ENCODE results near the gene NFIA.
"Not testable (repeated sequence)": the region's sequence is repeated elsewhere in the genome, so short reads cannot be mapped to it uniquely, and the experiment has no call there.

The NFIA gene

DNA sequence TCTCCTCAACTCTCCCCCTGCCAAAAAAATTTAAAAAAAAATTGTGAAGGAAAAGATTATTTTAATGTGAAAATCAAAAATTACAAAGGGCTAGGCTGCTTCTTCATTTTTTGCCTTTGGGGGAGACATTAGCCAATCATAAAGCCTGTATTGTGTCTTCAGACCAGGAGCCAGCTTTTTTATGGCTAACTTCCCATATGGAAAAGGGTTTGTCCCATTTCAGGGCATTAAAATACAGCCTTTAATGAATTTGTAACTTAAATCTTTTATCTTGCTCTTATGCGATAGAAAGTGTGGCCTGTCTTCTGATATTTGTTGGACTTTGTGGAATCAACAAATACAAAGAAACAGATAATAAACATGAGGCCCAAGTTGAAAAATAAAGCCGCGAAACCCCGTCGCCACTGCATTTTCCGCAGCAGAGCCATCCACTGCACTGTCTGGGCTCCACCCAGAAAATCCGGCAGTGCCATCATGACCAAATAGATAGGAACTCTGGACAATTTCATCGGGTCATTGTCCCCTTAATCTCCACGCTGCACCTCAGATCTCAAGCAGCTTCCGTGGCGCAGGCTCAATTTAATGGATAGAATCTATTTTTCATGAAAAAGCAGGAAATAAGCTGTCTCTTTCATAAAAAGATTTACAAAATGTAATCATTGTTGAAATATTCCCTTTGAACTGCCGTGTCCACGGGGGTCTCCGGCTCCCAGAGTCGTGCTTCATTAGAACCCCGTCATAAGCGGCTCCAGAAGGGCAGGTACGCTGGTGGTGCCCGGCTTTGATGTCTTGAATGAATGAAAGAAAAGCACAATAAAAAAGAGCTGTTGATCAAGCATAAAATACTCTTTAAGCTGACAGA, 365.0 kb downstream of the NFIA start:
- DNase-seq, result no peak

DNA sequence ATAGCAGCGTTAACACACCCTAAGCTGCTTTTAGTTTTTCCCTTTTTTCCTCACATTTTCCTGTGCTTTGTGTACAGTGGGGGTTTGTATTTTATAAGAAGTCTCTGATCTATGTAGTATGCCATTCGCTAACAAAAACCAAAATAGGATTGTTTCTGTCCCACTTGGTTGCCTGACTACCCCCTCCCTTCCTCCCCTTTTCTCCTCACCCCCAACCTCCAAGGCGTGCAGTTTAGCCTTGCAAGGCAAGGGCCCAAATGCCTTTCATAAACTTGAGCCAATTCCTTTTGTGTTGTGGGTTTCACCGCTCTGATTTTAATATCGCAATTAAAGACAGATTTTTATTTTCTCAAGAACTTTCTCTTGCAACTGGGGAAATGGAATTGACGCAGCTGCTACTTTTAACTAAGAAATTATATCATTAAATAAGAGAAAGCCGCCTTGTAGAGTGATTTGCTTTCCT, 365.6 kb downstream of the NFIA start:
- no peak for DNase-seq

- peak; percentile 81 for DNase-seq
Observed at GRCh38 chr1:61448914-61449313, 366.6 kb downstream of the NFIA start.

DNA sequence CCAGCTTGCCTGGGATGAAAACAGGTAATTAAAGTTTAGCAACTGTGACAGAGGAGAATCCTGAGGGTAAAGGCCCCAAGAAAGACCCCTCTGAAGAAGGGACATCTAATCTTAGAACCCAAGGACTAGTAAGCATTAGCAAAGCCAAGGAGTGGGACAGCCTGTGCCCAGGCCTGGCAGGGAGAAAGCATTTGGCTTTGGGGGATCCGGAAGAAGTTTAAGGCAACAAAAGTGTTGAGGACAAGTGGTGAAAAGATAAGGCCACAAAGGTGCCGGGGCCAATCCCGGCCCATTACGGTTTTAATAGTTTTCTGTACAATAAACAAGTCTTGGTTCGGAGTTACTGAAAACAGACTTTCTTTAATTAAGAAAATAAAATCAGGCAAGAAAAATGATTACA, 367.0 kb downstream of the NFIA start:
- DNase-seq, result no peak

- DNase-seq, result no peak
Observed at GRCh38 chr1:61450454-61450853, 368.1 kb downstream of the NFIA start.

GRCh38 chr1:61450872-61451571, 368.7 kb downstream of the NFIA start:
- no peak for DNase-seq

GRCh38 chr1:61451572-61451968, 369.2 kb downstream of the NFIA start:
- no peak for DNase-seq

- no peak for DNase-seq
Observed at GRCh38 chr1:61452176-61453035, 370.0 kb downstream of the NFIA start.

DNA sequence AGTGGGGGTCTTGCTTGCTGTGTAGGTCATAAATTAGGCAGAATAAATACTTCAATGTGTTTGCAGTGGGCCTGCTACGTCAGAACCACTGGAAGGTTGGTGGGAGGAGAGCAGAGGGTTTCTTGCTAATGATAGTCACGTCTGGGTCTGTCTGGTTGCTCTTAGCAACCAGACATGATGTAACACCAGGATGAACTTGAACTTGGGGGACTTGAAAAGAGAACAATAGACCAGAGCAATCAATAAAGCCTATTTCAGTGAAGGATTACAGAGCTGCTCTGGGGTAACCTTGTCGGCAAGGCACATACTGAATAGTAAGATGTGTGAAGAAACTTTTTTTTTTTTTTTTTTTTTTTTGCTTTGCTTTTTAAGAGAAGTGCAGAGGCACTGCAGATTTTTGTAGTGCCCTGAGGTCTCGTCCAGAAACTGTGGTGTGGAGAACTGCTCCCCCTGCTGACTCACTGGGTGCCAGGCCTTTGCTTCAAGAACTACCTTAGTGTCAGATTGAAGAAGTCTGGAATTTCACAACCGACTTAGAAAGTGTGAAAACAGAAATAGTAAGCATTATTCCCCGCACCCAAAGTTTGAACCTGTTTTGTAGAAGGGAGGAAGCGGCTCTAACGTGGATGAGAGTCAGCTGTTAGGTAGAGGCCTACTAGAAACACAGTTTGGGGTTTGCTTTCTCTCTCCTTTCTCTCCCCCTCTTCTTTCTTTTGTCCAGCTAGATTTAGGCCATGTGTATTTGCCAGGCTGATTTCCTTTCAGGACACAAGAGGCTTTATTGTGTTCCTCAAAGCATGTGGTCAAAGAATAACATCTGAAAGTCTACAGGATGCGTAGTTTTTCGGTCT, 371.0 kb downstream of the NFIA start:
- peak; percentile 90 for DNase-seq

- peak; percentile 37 for DNase-seq
Observed at GRCh38 chr1:61455400-61455799, 373.0 kb downstream of the NFIA start.

DNA sequence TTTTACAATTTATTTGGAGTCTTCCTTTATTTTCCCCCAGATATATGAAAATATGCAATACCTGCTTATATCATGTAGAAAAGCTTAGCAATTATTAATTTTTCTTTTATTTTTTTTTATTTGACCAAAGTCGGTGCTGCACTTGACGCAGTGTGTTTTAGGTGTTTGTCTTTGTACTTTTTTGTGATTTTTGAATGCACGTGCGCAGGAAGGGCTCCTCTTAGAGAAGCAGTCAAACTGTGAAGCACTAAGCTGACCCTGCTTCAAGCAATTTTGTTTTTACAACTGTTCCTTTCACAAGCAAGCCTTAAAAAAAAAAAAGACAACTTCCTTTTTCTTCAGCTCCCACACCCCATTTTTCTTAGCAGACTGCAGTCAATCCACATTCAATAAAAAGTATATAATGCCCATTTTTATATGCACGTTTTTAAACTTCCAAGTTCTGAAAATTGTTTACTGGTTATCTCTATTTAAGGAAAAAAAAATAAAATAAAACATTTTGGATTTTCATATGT, 375.2 kb downstream of the NFIA start:
- peak; percentile 1 for DNase-seq

- peak; percentile 6 for DNase-seq
Observed at GRCh38 chr1:61459345-61459744, 377.0 kb downstream of the NFIA start.

- DNase-seq, result no peak
Observed at GRCh38 chr1:61460191-61460590, 377.8 kb downstream of the NFIA start.

GRCh38 chr1:61461406-61462384, 379.3 kb downstream of the NFIA start:
- DNase-seq, result no peak

- DNase-seq, result no peak
Observed at GRCh38 chr1:61462628-61463027, 380.3 kb downstream of the NFIA start.

DNA sequence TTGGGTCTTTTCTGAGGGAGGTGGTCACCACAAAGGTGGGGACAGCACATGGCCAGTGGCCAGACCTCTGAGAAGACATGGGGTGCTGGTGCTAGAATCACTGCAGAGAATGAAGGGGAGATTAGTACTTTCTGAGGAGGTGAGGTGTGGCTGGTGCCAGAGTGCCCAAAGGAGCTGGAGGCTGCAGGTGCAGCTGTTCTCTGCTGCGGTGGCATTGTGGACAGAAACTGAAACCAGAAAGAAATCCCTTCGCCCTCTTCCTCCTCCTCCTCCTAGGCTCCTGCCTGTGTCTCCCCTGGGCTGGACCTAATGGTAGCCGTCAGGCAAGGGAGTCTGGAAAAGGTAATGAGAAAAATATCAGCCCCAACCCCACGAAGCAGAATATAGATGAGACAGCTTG, 380.9 kb downstream of the NFIA start:
- DNase-seq, result no peak

DNA sequence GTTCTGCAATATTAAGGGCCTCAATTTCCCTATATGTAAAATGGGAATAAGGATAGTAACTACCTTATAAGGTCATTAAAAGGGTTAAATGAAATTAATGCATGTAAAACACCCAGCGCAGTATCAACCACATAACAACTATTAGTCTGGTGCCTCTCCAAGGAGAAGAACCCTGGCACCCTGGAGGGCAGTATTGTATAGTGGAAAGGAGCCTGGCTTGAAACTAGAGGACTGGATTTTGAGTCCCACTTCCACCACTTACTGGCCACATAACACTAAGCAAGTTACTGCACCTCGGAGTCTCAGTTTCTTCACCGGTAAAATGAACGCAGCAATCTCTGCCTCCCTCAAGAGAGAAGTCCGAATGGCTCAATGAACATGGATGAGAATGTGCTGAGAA, 385.5 kb downstream of the NFIA start:
- DNase-seq, result not testable (repeated sequence)

- DNase-seq, result no peak
Observed at GRCh38 chr1:61469365-61469764, 387.0 kb downstream of the NFIA start.

- no peak for DNase-seq
Observed at GRCh38 chr1:61472876-61473275, 390.5 kb downstream of the NFIA start.

- no peak for DNase-seq
Observed at GRCh38 chr1:61474269-61474817, 392.0 kb downstream of the NFIA start.

Measured in right forelimb (tissue), 1 donor.